CD4-positive, alpha-beta T cell (primary cell): ENCODE measurements around the gene SMAD6. TPM values are rescaled to one million over a fixed set of nuclear protein-coding genes. Genes with fewer than 3 reads are reported as not detected.
"Not testable (repeated sequence)": the region's sequence is repeated elsewhere in the genome, so short reads cannot be mapped to it uniquely, and the experiment has no call there.

Experiments used
- ATAC-seq: fragments of 200-7000 bp; cut with Tn5 transposase; one replicate; pipeline ENCODE4 v1.10.0; 2022; ENCODE audit warnings: mild to moderate bottlenecking; ENCODE audit not compliant: poor library complexity
- CTCF ChIA-PET: fragments of 350-600 bp; sonication (Branson Sonifier 250); formaldehyde crosslinking; loops from one replicate; lab custom pipeline; 2021; ENCODE audit warnings: antibody characterized with exemption, inconsistent platforms; lab: Charles Lee
- POLR2A ChIA-PET: fragments of 350-600 bp; sonication (Branson Sonifier 250); formaldehyde crosslinking; loops from one replicate; lab custom pipeline; 2021; ENCODE audit warnings: antibody characterized with exemption, inconsistent platforms; lab: Charles Lee
- DNase-seq, 14 experiments: peaks; one replicate each; pipeline ENCODE4 v3.0.0-alpha.2; 2013 to 2020; ENCODE audit warnings: mixed read lengths in 2 of 14
- H3K27ac ChIP-seq, 2 donors: one replicate each; pipeline versions ENCODE4 v1.5.1 to v1.7.0; 2013; ENCODE audit warnings: low read length in 2 of 2, low read depth in 1 of 2, mild to moderate bottlenecking in 1 of 2
- H3K27me3 ChIP-seq, 2 experiments: 1 replicate in 1 of 2; 2 replicates in 1 of 2; pipeline versions ENCODE4 v1.6.1 to v1.7.0; 2013; ENCODE audit warnings: low read length in 2 of 2, control low read depth in 1 of 2, mild to moderate bottlenecking in 1 of 2, moderate library complexity in 1 of 2; ENCODE audit not compliant: insufficient read depth in 2 of 2, control insufficient read depth in 1 of 2
- H3K36me3 ChIP-seq: one replicate; pipeline ENCODE4 v1.6.1; 2013; ENCODE audit warnings: low read length, control low read depth; ENCODE audit not compliant: insufficient read depth
- H3K4me1 ChIP-seq: one replicate; pipeline ENCODE4 v1.6.1; 2013; ENCODE audit warnings: low read length, control low read depth; ENCODE audit not compliant: insufficient read depth
- H3K4me3 ChIP-seq: one replicate; pipeline ENCODE4 v1.5.1; 2013; ENCODE audit warnings: mild to moderate bottlenecking, low read length, moderate library complexity
- H3K9me3 ChIP-seq, 2 experiments: 1 replicate in 1 of 2; 2 replicates in 1 of 2; pipeline versions ENCODE4 v1.6.1 to v1.7.0; 2013; ENCODE audit warnings: low read length in 2 of 2, mild to moderate bottlenecking in 2 of 2, control low read depth in 1 of 2, moderate library complexity in 1 of 2; ENCODE audit not compliant: control insufficient read depth in 1 of 2, insufficient read depth in 1 of 2
- H3K27ac Mint-ChIP-seq: one replicate; pipeline ENCODE4 v1.8.0; 2020; ENCODE audit warnings: mixed read lengths
- H3K27me3 Mint-ChIP-seq: one replicate; pipeline ENCODE4 v1.8.0; 2021; ENCODE audit warnings: mixed read lengths
- H3K36me3 Mint-ChIP-seq: one replicate; pipeline ENCODE4 v1.8.0; 2021; ENCODE audit warnings: low read depth, mixed read lengths
- H3K4me1 Mint-ChIP-seq: one replicate; pipeline ENCODE4 v1.8.0; 2021; ENCODE audit warnings: low read depth, mixed read lengths
- H3K4me3 Mint-ChIP-seq: one replicate; pipeline ENCODE4 v1.8.0; 2020; ENCODE audit warnings: mild to moderate bottlenecking, mixed read lengths
- H3K9me3 Mint-ChIP-seq: one replicate; pipeline ENCODE4 v1.8.0; 2020; ENCODE audit warnings: mixed read lengths
- intact Hi-C, 2 experiments: fragments of 100-400 bp; cut with DNase I in 1 of 2; cut with micrococcal nuclease in 1 of 2; formaldehyde crosslinking; loops; one replicate each; pipeline versions ENCODE4 v1.15.1 to v1.9.0; 2023 to 2025; cut with DNase I, micrococcal nuclease
- total RNA-seq, 174 experiments: library from RNA in 2 of 174; stranded (reverse) in 2 of 174; gene quantifications; one replicate each; pipeline ENCODE4 v1.2.3 and lab custom pipeline; 2021 to 2026
- TF ChIP-seq, protein P1 (sequence below): fragments of 200-600 bp; IDR thresholded peaks from one replicate; pipeline ENCODE4 v1.8.0; 2022; ENCODE audit warnings: antibody characterized with exemption, mild to moderate bottlenecking

Gene SMAD6
- total RNA-seq, 2 experiments from 2014 or later = 0.59 to 0.69 TPM

DNA sequence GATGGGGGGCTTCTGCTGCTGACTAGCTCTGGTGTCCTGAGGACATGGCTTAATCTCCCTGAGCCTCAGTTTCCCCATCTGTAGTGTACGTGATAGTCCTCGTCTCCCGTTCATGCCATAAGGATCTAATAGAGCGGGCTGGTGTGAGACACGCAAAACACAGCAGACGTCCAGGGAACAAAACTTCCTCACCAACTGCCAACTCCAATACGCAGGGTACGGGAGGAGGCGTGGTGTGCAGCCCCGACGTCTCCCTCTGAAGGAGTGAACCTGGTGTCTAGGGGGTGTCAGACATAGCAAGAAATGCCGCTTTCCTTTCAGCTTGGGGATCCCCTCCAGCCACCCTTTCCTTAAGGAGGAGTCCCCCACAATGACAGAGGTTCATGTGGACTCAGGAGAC, 55.0 kb downstream of the SMAD6 start:
- intact Hi-C loops = no loop called here
- ATAC-seq (no peak), DNase-seq (no peak)
- no peaks in the 10 kb centered on the region for H3K36me3 Mint-ChIP-seq
- peaks cover 18% of the 10 kb centered on the region for H3K27me3 Mint-ChIP-seq
- ChIA-PET POLR2A (no interaction called here), CTCF (no interaction called here)
- TF ChIP-seq, protein P1, sequence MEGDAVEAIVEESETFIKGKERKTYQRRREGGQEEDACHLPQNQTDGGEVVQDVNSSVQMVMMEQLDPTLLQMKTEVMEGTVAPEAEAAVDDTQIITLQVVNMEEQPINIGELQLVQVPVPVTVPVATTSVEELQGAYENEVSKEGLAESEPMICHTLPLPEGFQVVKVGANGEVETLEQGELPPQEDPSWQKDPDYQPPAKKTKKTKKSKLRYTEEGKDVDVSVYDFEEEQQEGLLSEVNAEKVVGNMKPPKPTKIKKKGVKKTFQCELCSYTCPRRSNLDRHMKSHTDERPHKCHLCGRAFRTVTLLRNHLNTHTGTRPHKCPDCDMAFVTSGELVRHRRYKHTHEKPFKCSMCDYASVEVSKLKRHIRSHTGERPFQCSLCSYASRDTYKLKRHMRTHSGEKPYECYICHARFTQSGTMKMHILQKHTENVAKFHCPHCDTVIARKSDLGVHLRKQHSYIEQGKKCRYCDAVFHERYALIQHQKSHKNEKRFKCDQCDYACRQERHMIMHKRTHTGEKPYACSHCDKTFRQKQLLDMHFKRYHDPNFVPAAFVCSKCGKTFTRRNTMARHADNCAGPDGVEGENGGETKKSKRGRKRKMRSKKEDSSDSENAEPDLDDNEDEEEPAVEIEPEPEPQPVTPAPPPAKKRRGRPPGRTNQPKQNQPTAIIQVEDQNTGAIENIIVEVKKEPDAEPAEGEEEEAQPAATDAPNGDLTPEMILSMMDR = no peak
- Histone ChIP-seq H3K4me1 (peaks cover 4% of the 10 kb centered on the region), H3K27ac (no peak overlapping the region), H3K27me3 (peaks cover 11 to 19% of the 10 kb centered on the region in 2 experiments), H3K36me3 (no peaks in the 10 kb centered on the region), H3K4me3 (no peak overlapping the region), H3K9me3 (peaks cover 12 to 23% of the 10 kb centered on the region in 2 experiments)
- H3K4me1 Mint-ChIP-seq = peaks cover 3% of the 10 kb centered on the region
- peaks cover 2% of the 10 kb centered on the region for H3K9me3 Mint-ChIP-seq
- H3K27ac Mint-ChIP-seq = no peak overlapping the region
- no peak overlapping the region for H3K4me3 Mint-ChIP-seq

DNA sequence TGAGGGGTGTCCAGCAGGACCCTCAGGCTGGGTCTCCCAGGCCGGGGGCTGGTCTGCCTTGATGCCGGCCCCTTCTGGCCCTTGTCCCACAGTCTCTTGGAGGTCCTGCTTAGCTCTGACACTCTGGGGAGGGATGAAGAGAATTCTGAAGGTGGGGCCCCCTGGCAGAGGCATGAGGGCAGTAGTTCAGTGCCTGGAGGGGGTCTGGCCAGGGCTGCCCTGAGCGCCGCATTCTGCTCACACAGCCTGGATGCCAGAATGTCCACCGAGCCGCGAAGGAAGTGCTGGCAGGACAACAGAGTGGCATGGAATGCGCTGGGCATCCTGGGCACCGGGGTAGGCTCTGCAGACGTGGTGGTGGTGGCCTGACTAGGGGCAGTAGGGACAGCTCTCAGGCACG, 55.5 kb downstream of the SMAD6 start:
- Histone ChIP-seq H3K36me3 (no peaks in the 10 kb centered on the region), H3K9me3 (peaks cover 12 to 23% of the 10 kb centered on the region in 2 experiments), H3K4me3 (no peak overlapping the region), H3K27me3 (peaks cover 12 to 19% of the 10 kb centered on the region in 2 experiments), H3K4me1 (no peaks in the 10 kb centered on the region), H3K27ac (no peak overlapping the region)
- no peak for DNase-seq
- Mint-ChIP-seq H3K4me3 (no peak overlapping the region), H3K9me3 (peaks cover 2% of the 10 kb centered on the region), H3K27ac (no peak overlapping the region), H3K4me1 (no peaks in the 10 kb centered on the region), H3K36me3 (no peaks in the 10 kb centered on the region), H3K27me3 (peaks cover 23% of the 10 kb centered on the region)
- TF ChIP-seq, protein P1 = no peak
- ATAC-seq = no peak
- intact Hi-C loops = no loop called here
- ChIA-PET CTCF (no interaction called here), POLR2A (no interaction called here)

DNA sequence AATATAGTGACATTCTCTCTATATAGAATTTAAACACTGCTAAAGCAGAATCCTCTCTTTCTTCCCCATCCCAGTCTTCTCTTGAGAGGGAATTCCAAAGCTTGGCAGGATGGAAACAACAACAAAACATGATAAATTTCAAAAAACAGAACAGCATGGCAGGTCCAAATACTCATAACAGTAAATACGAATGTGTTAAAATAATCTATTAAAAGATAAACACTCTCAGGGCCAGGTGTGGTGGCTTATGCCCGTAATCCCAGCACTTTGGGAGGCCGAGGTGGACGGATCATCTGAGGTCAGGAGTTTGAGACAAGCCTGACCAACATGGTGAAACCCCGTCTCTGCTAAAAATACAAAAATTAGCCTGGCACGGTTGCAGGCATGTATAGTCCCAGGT, 56.2 kb downstream of the SMAD6 start:
- intact Hi-C loops, ATAC-seq, H3K36me3 ChIP-seq, H3K4me1 Mint-ChIP-seq, H3K27ac ChIP-seq, CTCF ChIA-PET, H3K9me3 Mint-ChIP-seq, H3K4me1 ChIP-seq, DNase-seq, H3K4me3 ChIP-seq, H3K4me3 Mint-ChIP-seq, H3K36me3 Mint-ChIP-seq, POLR2A ChIA-PET, H3K27ac Mint-ChIP-seq: not testable (repeated sequence)
- peaks cover 19 to 23% of the 10 kb centered on the region in 2 experiments for H3K27me3 ChIP-seq
- peaks cover 12 to 23% of the 10 kb centered on the region in 2 experiments for H3K9me3 ChIP-seq
- H3K27me3 Mint-ChIP-seq = peaks cover 28% of the 10 kb centered on the region

DNA sequence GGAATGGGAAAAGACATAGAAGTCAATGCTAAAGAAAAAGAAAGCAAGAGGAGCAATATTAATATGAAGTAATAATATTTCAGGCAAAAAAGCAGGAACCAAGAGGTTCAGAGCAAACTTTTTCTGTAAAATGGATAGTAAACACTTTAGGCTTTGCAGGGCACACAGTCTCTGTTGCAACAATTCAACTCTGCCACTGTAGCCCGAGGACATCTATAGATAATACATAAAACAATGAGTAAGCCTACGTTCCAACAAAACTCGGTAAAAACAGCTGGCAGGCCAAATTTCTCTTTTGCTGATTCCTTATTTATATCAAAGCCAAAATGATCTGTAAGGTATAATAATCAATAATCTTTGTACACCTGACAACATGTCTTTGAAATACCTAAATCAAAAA, 56.8 kb downstream of the SMAD6 start:
- peaks cover 12 to 23% of the 10 kb centered on the region in 2 experiments for H3K9me3 ChIP-seq
- no peaks in the 10 kb centered on the region for H3K36me3 ChIP-seq
- H3K9me3 Mint-ChIP-seq = peaks cover 2% of the 10 kb centered on the region
- peaks cover 33% of the 10 kb centered on the region for H3K27me3 Mint-ChIP-seq
- CTCF ChIA-PET = no interaction called here
- H3K4me3 ChIP-seq = no peak overlapping the region
- intact Hi-C loops = no loop called here
- no peaks in the 10 kb centered on the region for H3K4me1 ChIP-seq
- no peak overlapping the region for H3K4me3 Mint-ChIP-seq
- TF ChIP-seq, protein P1 = no peak
- H3K36me3 Mint-ChIP-seq = no peaks in the 10 kb centered on the region
- H3K27ac ChIP-seq = no peak overlapping the region
- H3K27me3 ChIP-seq = peaks cover 23 to 26% of the 10 kb centered on the region in 2 experiments
- H3K27ac Mint-ChIP-seq = no peak overlapping the region
- no peak for ATAC-seq
- no peak for DNase-seq
- POLR2A ChIA-PET = no interaction called here
- no peaks in the 10 kb centered on the region for H3K4me1 Mint-ChIP-seq
